B cell (primary cell): Measurements from ENCODE around the gene SLC9A9. TPM values are rescaled to one million over a fixed set of nuclear protein-coding genes. Genes with fewer than 3 reads are reported as not detected.

Experiments used
- ATAC-seq: fragments of 200-7000 bp; cut with Tn5 transposase; one replicate; pipeline ENCODE4 v1.10.0; 2021; ENCODE audit warnings: low read depth, mild to moderate bottlenecking, moderate number of reproducible peaks, moderate library complexity
- CTCF ChIA-PET: fragments of 350-600 bp; sonication (Branson Sonifier 250); formaldehyde crosslinking; loops from one replicate; lab custom pipeline; 2021; ENCODE audit warnings: antibody characterized with exemption, inconsistent platforms; lab: Charles Lee
- POLR2A ChIA-PET: fragments of 350-600 bp; sonication (Branson Sonifier 250); formaldehyde crosslinking; loops from one replicate; lab custom pipeline; 2021; ENCODE audit warnings: antibody characterized with exemption; lab: Charles Lee
- DNase-seq: peaks from one replicate; pipeline ENCODE4 v3.0.0; 2013
- H2AFZ ChIP-seq: 2 replicates; pipeline ENCODE4 v1.6.1; 2012; ENCODE audit warnings: mild to moderate bottlenecking, low read depth, low read length; ENCODE audit not compliant: insufficient read depth, poor library complexity, severe bottlenecking
- H3K27ac ChIP-seq, 2 donors: 1 replicate in 1 of 2; 2 replicates in 1 of 2; pipeline ENCODE4 v1.5.1; 2012 to 2013; ENCODE audit warnings: low read length in 2 of 2, mild to moderate bottlenecking in 2 of 2, moderate library complexity in 1 of 2
- H3K27me3 ChIP-seq, 4 experiments: fragments of 200-600 bp in 1 of 4; sonication (generic) in 1 of 4; replicated peaks in 1 of 4; 1 replicate in 2 of 4; 2 replicates in 2 of 4; pipeline versions ENCODE4 v1.6.1 to v1.7.0; 2013 to 2016; ENCODE audit warnings: low read length in 3 of 4, mild to moderate bottlenecking in 2 of 4, mixed read lengths in 1 of 4, moderate library complexity in 1 of 4; ENCODE audit not compliant: insufficient read depth in 4 of 4, control insufficient read depth in 3 of 4; ENCODE audit errors: control extremely low read depth in 1 of 4
- H3K36me3 ChIP-seq, 2 experiments: replicated peaks in 1 of 2; 1 replicate in 1 of 2; 2 replicates in 1 of 2; pipeline versions ENCODE4 v1.6.1 to v1.7.1; 2013; ENCODE audit warnings: low read length in 1 of 2; ENCODE audit not compliant: insufficient read depth in 2 of 2, control insufficient read depth in 1 of 2; ENCODE audit errors: control extremely low read depth in 1 of 2, extremely low read depth in 1 of 2
- H3K4me1 ChIP-seq, 2 donors: fragments of 200-600 bp in 1 of 2; sonication (generic) in 1 of 2; 1 replicate in 1 of 2; 2 replicates in 1 of 2; pipeline versions ENCODE4 v1.5.1 to v1.6.1; 2013 to 2017; ENCODE audit warnings: low read length in 2 of 2; ENCODE audit not compliant: control insufficient read depth in 2 of 2, insufficient read depth in 2 of 2
- H3K4me2 ChIP-seq: replicated peaks from 2 replicates; pipeline ENCODE3; 2012; ENCODE audit warnings: mild to moderate bottlenecking, low read depth, low read length; ENCODE audit not compliant: poor library complexity, severe bottlenecking
- H3K4me3 ChIP-seq, 5 experiments: fragments of 200-600 bp in 1 of 5; sonication (generic) in 1 of 5; 1 replicate in 3 of 5; 2 replicates in 2 of 5; pipeline versions ENCODE4 v1.5.1 to v1.7.0; 2011 to 2016; ENCODE audit warnings: low read length in 4 of 5, mild to moderate bottlenecking in 4 of 5, low read depth in 2 of 5, control low read depth in 1 of 5, moderate library complexity in 1 of 5; ENCODE audit not compliant: insufficient read depth in 1 of 5; ENCODE audit errors: control extremely low read depth in 1 of 5, extremely low read depth in 1 of 5
- H3K79me2 ChIP-seq: fragments of 200-600 bp; sonication (generic); one replicate; pipeline ENCODE4 v1.6.0; 2016; ENCODE audit warnings: low read length; ENCODE audit not compliant: control insufficient read depth, insufficient read depth
- H3K9ac ChIP-seq: fragments of 200-600 bp; sonication (generic); 2 replicates; pipeline ENCODE4 v1.6.1; 2017; ENCODE audit warnings: mild to moderate bottlenecking, low read length, moderate library complexity
- H3K9me3 ChIP-seq, 3 donors: one replicate each; pipeline versions ENCODE4 v1.6.1 to v1.7.1; 2013; ENCODE audit warnings: low read length in 2 of 3; ENCODE audit not compliant: control insufficient read depth in 2 of 3, insufficient read depth in 1 of 3; ENCODE audit errors: control extremely low read depth in 1 of 3
- H4K20me1 ChIP-seq: 2 replicates; pipeline ENCODE4 v1.6.0; 2012; ENCODE audit warnings: mild to moderate bottlenecking, low read length; ENCODE audit not compliant: insufficient read depth, control insufficient read depth, poor library complexity, severe bottlenecking
- H3K27ac Mint-ChIP-seq: one replicate; pipeline ENCODE4 v1.8.0; 2021; ENCODE audit warnings: mixed read lengths
- H3K27me3 Mint-ChIP-seq: one replicate; pipeline ENCODE4 v1.8.0; 2021; ENCODE audit warnings: mixed read lengths
- H3K4me1 Mint-ChIP-seq: one replicate; pipeline ENCODE4 v1.8.0; 2021; ENCODE audit warnings: mixed read lengths
- H3K4me3 Mint-ChIP-seq: one replicate; pipeline ENCODE4 v1.8.0; 2021; ENCODE audit warnings: mixed read lengths
- H3K9me3 Mint-ChIP-seq: one replicate; pipeline ENCODE4 v1.8.0; 2022; ENCODE audit warnings: mixed read lengths; ENCODE audit not compliant: insufficient read depth
- CTCF ChIP-seq: fragments of 200-600 bp; IDR thresholded peaks from one replicate; pipeline ENCODE4 v1.8.0; 2022; ENCODE audit warnings: antibody characterized with exemption, mild to moderate bottlenecking
- EZH2 ChIP-seq: IDR thresholded peaks from 2 replicates; pipeline ENCODE4 v1.6.1; 2012; ENCODE audit warnings: borderline replicate concordance, low read depth, mild to moderate bottlenecking, moderate library complexity, low read length; ENCODE audit not compliant: insufficient read depth, poor library complexity, severe bottlenecking
- whole genome bisulfite sequencing: methylation state at CpG from one replicate; pipeline ENCODE4 v1.1.5; 2013; ENCODE audit warnings: missing lambda C conversion rate; ENCODE audit not compliant: insufficient coverage; 5-methylcytosine and 5-hydroxymethylcytosine counted together
- intact Hi-C: fragments of 100-400 bp; cut with micrococcal nuclease; formaldehyde crosslinking; loops from one replicate; pipeline ENCODE4 v1.10.0; 2022
- polyA plus RNA-seq: library from polyadenylated mRNA; depleted of rRNA; stranded (reverse); fragments of >200 nt; gene quantifications from 2 replicates; pipeline ENCODE4 v1.2.3, GENCODE V29; 2012
- total RNA-seq, 2 donors: library from RNA; stranded (reverse); fragments of 120-200 nt in 1 of 2; gene quantifications; 1 replicate in 1 of 2; 2 replicates in 1 of 2; pipeline versions ENCODE4 v1.2.3 to v1.2.4, GENCODE V29; 2013 to 2022

SLC9A9 gene
- total and polyA plus RNA-seq, 2 donors (not counting 1 experiment from before 2014, with no cell fraction given): 7.7 to 17.3 TPM

GRCh38 chr3:143307613-143308183 lies 540.6 kb downstream of the SLC9A9 start:
- no peaks in the 10 kb centered on the region for H3K9me3 ChIP-seq
- CTCF ChIA-PET: no interaction called here
- DNase-seq: no peak
- Mint-ChIP-seq H3K4me1 (no peaks in the 10 kb centered on the region), H3K9me3 (no peaks in the 10 kb centered on the region), H3K27ac (no peak overlapping the region), H3K4me3 (no peak overlapping the region), H3K27me3 (no peaks in the 10 kb centered on the region)
- H3K9ac ChIP-seq: no peak overlapping the region
- H3K4me2 ChIP-seq: no peak overlapping the region
- no peaks in the 10 kb centered on the region for H3K27me3 ChIP-seq
- H3K4me1 ChIP-seq: no peaks in the 10 kb centered on the region
- H3K36me3 ChIP-seq: no peaks in the 10 kb centered on the region
- WGBS: 100% methylated on average over 1 of the region's 1 CpG
- H4K20me1 ChIP-seq: no peaks in the 10 kb centered on the region
- no peak overlapping the region for H3K4me3 ChIP-seq
- intact Hi-C loops: no loop called here
- TF ChIP-seq EZH2: no peak
- TF ChIP-seq CTCF: no peak
- POLR2A ChIA-PET: no interaction called here
- ATAC-seq: no peak
- H3K79me2 ChIP-seq: no peaks in the 10 kb centered on the region
- no peak overlapping the region for H3K27ac ChIP-seq
- no peak overlapping the region for H2AFZ ChIP-seq

GRCh38 chr3:143306407-143306806 lies 541.9 kb downstream of the SLC9A9 start:
- no peaks in the 10 kb centered on the region for H3K9me3 Mint-ChIP-seq
- intact Hi-C loops: no loop called here
- H2AFZ ChIP-seq: no peak overlapping the region

More at GRCh38 chr3:143306407-143306806, 541.9 kb downstream of the SLC9A9 start:
- H3K27ac ChIP-seq: no peak overlapping the region
- H3K4me1 Mint-ChIP-seq: no peaks in the 10 kb centered on the region
- no peaks in the 10 kb centered on the region for H4K20me1 ChIP-seq
- WGBS: 100% methylated on average over 1 of the region's 1 CpG
- ATAC-seq: no peak
- no peak overlapping the region for H3K4me2 ChIP-seq
- TF ChIP-seq EZH2 (no peak), CTCF (no peak)
- no peak for DNase-seq
- no peak overlapping the region for H3K27ac Mint-ChIP-seq
- no peak overlapping the region for H3K4me3 ChIP-seq
- ChIA-PET POLR2A (no interaction called here), CTCF (no interaction called here)
- H3K27me3 Mint-ChIP-seq: no peaks in the 10 kb centered on the region
- H3K27me3 ChIP-seq: no peaks in the 10 kb centered on the region
- H3K79me2 ChIP-seq: no peaks in the 10 kb centered on the region
- no peak overlapping the region for H3K9ac ChIP-seq
- no peak overlapping the region for H3K4me3 Mint-ChIP-seq
- no peaks in the 10 kb centered on the region for H3K36me3 ChIP-seq
- H3K4me1 ChIP-seq: no peaks in the 10 kb centered on the region
- no peaks in the 10 kb centered on the region for H3K9me3 ChIP-seq
